EH (cell line): ENCODE results near the gene MAP3K3.

Experiments
- DNase-seq: peaks from one replicate; pipeline ENCODE4 v3.0.0-alpha.2; 2015; ENCODE audit warnings: low read depth

Gene MAP3K3

GRCh38 chr17:63621684-63622573, at the start of gene MAP3K3:
Gene MAP3K3 (plus strand): TSS chr17:63622417. CDS start chr17:63622760, 343 bp downstream.
- DNase-seq = peak; percentile 100

DNA sequence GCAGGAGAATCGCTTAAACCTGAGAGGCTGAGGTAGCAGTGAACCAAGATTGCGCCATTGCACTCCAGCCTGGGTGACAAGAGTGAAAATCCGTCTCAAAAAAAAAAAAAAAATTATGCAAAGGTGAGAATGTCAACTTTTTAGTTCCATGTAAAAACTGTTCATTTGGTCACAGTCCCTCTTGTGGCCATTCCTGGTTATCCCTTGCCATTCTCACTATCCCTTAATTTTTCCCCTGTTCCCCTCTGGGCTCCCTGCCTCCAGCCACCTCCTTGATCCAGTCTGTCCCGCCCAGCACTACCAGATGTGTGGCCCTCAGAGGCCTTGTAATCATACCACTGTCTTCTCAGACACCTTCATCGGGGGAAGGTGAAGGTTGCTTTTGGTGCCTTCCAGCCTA, 48.6 kb upstream of the MAP3K3 start:
- no peak for DNase-seq

GRCh38 chr17:63578027-63578768, 44.0 kb upstream of the MAP3K3 start:
- no peak for DNase-seq

- DNase-seq = no peak
Observed at GRCh38 chr17:63578769-63579111, 43.5 kb upstream of the MAP3K3 start.

- no peak for DNase-seq
Observed at GRCh38 chr17:63579633-63580032, 42.6 kb upstream of the MAP3K3 start.

- no peak for DNase-seq
Observed at GRCh38 chr17:63587770-63588169, 34.4 kb upstream of the MAP3K3 start.

- DNase-seq = no peak
Observed at GRCh38 chr17:63588797-63589196, 33.4 kb upstream of the MAP3K3 start.

DNA sequence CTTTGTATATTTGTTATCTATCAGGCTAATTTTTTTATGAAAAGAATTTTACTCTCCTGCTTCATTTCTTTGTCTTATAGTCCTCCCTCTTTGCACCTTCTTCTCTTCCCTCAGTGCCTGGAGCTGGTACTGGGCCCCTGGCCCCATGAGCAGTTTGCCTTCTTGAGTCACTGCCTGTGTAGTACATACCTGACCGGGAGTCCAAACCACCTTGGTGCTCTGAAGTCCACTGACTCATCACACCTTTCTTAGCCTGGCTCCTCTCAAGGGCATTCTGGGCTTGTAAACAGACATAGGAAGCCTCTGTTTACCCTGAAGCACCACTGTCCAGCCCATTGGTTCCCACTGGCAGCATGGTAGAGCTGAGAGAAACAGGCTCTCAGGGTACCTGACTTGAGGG, 32.6 kb upstream of the MAP3K3 start:
- no peak for DNase-seq

GRCh38 chr17:63592797-63593196, 29.4 kb upstream of the MAP3K3 start:
- DNase-seq = no peak

DNA sequence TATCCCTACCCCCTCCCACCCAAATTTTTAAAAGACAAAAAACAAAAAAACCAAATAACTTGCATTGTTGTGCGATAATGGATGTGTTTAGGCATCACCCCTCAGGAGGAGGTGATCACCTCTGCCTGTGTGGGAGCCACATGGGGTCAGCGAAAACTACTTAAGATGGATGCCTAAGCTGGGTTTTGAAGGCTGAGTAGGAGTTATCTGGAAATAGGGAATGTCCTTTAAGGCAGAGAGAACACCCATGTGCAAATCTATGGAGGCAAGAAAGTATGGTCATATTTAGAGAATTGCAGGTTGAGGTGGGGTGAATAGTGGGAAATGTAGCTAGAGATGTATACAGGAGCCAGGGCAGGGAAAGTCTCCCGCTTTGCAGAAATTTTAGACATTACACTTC, 27.1 kb upstream of the MAP3K3 start:
- no peak for DNase-seq

- no peak for DNase-seq
Observed at GRCh38 chr17:63596856-63597586, 25.2 kb upstream of the MAP3K3 start.

- DNase-seq = no peak
Observed at GRCh38 chr17:63598281-63598680, 23.9 kb upstream of the MAP3K3 start.

DNA sequence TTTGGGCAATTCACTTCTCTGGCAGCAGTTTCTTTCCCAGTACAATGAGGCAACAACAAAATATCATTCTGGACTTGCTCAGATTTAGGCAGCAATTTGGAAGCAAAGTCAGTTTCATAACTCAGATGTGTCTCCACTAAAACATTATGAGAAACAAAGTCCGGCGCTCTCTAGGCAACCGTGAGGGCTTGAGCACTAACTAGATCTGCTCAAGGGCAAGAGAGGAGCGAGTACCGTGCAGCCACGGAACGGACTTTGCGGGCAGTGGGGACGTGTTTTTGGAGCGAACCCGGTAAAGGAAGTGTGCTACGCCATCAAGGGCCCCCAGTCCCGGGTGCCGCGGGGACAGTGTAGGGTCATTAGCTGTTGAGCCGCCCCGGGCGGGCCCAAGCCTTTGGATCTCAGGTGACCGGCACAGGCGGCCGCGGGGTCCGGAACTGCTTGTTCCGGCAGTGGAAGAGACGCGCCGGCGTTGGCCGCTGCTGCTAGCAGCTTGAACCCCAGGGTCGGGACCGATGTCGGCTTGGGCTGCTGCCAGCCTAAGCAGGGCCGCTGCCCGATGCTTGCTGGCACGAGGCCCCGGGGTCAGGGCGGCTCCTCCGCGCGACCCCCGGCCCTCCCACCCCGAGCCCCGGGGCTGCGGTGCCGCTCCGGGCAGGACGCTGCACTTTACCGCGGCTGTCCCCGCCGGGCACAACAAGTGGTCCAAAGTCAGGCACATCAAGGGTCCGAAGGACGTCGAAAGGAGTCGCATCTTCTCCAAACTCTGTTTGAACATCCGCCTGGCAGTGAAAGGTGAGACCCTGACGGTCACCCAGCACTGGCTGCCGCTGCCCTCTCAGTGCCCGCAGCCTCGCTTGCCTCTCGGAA, 21.4 kb upstream of the MAP3K3 start, which contains the start of gene TACO1:
TACO1 (plus strand) TSS at position 327 of the 870 bp plus-strand sequence; CDS start at position 516, 189 bp downstream.
- DNase-seq = peak; percentile 82

DNA sequence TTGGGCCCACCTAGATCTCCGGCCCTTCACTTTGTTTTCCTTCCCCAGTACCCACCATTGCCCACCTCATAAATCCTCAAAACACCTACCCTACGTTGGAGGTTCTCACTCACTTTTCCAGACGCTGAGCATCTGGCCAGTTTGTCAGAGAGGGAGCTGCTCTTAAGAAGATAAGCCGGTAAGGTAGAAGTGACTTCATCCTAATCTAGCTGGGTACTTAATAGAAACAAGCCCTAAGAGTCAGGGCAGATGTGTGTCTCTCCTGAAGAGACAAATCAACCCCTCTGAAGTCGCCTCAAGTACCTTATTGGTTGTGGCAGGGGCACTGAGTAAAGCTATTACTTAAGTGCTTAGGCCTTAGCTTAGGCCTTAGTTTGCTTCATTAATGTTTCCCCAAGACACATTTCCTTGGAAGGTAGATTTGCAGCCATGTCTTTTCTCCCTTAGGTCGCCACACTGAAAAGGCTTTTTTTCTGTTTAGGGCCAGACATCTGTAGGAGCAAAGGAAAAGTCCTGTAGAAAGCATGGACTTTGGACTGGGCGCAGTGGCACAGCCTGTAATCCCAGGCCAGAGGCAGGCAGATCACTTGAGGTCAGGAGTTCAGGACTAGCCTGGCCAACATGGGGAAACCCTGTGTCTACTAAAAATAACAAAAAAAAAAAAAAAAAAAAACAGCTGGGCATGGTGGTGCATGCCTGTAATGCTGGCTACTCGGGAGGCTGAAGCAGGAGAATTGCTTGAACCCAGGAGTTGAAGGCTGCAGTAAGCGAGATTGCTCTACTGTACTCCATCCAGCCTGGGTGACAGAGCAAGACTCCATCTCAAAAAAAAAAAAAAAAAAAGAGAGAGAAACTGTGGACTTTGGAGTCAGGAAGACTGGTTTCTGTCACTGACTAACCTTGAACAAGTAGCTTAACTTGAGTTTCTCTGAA, 20.5 kb upstream of the MAP3K3 start:
- peak; percentile 16 for DNase-seq

GRCh38 chr17:63609816-63610573, 12.2 kb upstream of the MAP3K3 start:
- no peak for DNase-seq

- no peak for DNase-seq
Observed at GRCh38 chr17:63610854-63611253, 11.4 kb upstream of the MAP3K3 start.

GRCh38 chr17:63611354-63611753, 10.9 kb upstream of the MAP3K3 start:
- DNase-seq = no peak

GRCh38 chr17:63613663-63614062, 8.6 kb upstream of the MAP3K3 start:
- no peak for DNase-seq

DNA sequence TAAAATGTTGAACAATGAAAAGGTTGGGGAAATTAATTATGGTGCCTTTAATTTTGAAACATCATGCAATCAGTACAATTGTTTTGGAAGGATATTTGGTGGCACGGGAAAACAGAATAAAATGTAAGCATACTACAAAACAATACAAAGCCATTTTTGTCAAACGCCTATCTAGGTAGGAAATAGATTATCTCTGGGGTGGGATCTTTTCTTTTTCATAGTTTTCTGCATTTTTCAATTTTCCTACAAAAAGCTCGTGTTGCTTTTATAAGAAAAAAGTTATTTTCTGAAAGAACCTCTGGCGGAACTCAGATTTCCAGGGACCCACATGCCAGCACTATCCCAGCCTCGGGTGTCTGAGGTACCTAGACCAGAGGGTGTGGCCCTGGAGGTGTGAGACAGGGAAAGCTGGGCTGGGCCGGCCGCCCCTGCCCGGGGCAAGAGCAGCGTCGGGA, 961 bp upstream of the MAP3K3 start:
- no peak for DNase-seq
